GOT3 (cell line): ENCODE measurements around the gene DVL1.
A peak's percentile ranks its signal among the peaks of the same experiment; 100 is the strongest.

ENCODE experiments used
- DNase-seq: peaks from one replicate; lab custom pipeline; 2025; ENCODE audit warnings: mixed read lengths; lab: John Stamatoyannopoulos, UW

The DVL1 gene

DNA sequence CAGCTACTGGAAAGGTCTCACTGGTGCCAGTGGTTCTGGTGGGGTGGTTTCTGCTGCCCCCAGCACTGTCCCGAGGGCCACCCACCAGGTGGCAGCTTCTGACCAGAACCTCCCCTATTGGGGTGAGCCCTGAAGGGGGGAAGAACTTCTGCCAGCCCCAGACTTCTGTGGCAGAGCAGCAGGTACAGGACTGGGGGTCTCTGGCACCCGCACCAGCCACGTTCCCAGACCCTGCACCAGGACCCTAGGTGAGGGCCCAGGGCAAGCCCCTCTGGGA is 39.2 kb downstream of the DVL1 start:
- DNase-seq: no peak

DNA sequence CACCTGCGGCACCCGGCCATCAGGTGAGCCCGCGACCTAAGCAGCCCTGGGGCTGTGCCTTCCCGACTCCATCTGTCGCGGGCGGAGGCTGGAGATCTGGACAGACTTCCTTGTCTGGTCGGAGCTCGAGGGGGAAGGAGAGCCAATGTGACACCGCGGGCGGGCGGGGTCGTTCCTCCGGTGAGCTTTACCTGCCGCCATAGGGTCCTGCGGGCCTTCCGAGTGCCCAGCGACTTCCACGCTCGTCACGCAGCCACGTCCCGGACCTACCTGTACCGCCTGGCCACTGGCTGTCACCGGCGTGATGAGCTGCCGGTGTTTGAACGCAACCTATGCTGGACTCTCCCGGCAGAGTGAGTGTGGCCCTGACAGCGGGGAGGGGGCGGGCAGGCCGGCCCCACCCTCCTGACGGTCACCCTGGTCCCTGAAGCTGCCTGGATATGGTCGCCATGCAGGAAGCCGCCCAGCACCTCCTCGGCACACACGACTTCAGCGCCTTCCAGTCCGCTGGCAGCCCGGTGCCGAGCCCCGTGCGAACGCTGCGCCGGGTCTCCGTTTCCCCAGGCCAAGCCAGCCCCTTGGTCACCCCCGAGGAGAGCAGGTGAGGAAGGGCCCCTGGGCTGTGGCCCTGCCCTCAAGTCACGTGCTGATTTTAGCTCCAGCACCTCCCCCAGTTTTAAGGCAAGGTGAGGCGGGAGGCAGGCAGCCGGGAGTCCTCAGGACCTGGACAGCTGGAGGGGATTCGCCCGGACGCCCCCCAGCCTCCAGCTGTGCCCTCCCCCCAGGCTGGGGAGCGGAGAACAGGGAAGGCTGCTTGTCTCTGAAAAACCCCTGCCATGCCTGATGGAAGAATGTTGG is 39.7 kb downstream of the DVL1 start:
- no peak for DNase-seq

GRCh38 chr1:1308756-1309250 is 40.4 kb downstream of the DVL1 start:
- DNase-seq: no peak

- DNase-seq: peak; percentile 88
Observed at GRCh38 chr1:1307923-1308755, 41.1 kb downstream of the DVL1 start, which contains the start of the genes ACAP3 and PUSL1. Gene ACAP3, minus strand, starts transcription at chr1:1307930. Its CDS starts 115 bp downstream, at chr1:1307815. Gene PUSL1, plus strand, starts transcription at chr1:1308597. Its CDS starts 47 bp downstream, at chr1:1308644.

DNA sequence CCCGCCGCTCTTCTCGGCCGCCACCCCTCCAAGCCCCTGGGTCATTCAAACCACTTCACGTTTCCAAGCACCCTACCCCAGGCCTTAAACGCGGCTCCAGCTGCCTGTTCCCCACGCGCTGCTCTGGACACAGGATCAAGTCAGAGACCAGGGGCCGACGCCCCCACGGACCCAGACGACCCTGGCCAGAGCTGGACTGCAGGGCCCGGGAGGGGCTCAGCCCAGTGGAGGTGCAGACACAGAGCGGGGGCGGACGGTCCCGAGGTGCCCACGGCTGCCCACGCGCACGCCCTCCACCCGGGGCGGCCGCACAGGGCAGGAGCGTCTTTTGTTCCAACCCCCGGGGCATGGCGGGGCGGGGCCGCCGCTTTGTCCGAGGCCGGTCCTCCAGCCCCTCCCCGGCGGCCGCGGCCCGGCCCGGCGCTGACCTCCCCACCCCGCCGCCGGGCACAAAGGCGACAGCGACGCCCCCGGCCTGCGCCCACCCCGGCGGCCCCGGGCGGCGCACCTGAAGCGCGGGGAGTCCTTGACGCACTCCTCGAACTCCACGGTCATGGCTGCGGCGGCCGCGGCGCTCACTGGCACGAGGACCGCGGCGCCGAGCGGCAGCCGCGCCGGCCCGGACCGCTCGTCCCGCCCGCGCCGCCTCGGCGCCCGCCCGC is 41.8 kb downstream of the DVL1 start:
- DNase-seq: no peak

- no peak for DNase-seq
Observed at GRCh38 chr1:1306661-1307260, 42.5 kb downstream of the DVL1 start.

GRCh38 chr1:1306070-1306660 is 43.1 kb downstream of the DVL1 start:
- no peak for DNase-seq

DNA sequence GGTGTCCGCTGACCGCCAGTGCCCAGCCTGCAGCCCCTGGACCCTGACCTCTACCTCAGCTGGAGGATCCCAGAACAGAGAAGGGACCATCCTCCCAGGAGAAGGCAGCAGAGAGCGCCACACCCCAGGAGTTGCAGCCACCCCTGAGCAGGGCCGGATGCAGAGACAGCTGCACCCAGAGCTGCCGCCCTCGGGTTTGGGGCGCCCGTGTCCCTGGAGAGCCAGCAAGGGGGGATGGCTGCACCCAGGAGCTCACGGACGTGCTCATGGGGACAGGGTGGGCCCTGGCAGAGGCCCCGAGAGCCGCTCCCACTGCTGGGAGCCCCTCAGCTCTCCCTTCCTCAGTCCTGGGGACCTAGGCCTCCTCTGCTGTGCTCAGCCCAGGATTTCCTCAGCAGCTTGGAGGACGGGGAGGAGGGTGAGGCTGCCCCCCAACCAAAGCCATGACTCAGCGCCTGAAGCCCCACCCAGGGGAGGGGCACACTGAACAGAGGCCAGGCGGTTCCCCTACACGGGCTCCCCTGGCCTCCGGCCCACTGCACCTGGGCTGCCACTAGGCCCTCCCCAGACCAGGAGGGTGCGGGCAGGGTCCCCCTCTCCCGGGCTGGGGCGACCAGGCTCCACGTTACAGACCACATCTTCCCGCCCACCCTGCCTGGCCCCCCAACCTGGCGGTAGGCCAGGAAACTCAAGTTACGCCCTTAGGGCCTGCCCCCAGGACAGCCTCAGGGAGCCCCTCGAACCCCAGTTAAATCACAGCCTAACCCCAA is 43.7 kb downstream of the DVL1 start:
- DNase-seq: no peak

- no peak for DNase-seq
Observed at GRCh38 chr1:1304331-1305299, 44.6 kb downstream of the DVL1 start.

GRCh38 chr1:1303736-1304135 is 45.5 kb downstream of the DVL1 start:
- DNase-seq: no peak

DNA sequence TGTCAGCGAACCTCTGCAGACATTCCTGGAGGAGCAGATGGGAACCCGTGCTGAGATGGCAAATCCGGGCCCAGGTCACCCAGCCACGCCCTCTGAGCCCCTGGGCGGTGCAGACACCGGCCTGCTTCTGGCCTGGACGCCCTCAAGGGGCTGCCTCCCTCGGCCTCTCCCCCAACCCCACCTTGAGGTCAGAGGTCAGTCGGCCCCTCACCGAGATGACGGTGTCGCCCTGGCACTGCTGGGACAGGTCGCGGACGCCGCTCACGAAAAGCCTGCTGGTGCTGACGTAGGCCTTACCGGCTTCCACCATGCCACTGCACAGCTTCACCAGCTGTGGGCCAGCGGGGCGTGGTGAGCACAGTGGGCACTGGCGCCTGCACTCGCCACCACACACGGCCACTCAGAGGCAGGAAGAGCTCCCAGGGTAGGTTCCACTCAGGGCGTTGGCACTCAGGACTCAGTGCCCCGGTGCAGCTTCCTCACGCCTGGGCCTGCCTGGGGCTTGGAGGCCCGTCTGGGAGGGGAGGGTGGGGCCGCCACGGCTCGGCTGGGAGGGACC is 46.2 kb downstream of the DVL1 start:
- DNase-seq: no peak

- DNase-seq: no peak
Observed at GRCh38 chr1:1302006-1302430, 47.2 kb downstream of the DVL1 start.

- DNase-seq: no peak
Observed at GRCh38 chr1:1300352-1300739, 48.9 kb downstream of the DVL1 start.

GRCh38 chr1:1299686-1300351 is 49.4 kb downstream of the DVL1 start:
- DNase-seq: no peak

- DNase-seq: no peak
Observed at GRCh38 chr1:1298861-1299685, 50.1 kb downstream of the DVL1 start.

GRCh38 chr1:1297802-1298424 is 51.3 kb downstream of the DVL1 start:
- DNase-seq: no peak
